ENCODE measurements around the gene CIZ1.

Gene CIZ1

DNA sequence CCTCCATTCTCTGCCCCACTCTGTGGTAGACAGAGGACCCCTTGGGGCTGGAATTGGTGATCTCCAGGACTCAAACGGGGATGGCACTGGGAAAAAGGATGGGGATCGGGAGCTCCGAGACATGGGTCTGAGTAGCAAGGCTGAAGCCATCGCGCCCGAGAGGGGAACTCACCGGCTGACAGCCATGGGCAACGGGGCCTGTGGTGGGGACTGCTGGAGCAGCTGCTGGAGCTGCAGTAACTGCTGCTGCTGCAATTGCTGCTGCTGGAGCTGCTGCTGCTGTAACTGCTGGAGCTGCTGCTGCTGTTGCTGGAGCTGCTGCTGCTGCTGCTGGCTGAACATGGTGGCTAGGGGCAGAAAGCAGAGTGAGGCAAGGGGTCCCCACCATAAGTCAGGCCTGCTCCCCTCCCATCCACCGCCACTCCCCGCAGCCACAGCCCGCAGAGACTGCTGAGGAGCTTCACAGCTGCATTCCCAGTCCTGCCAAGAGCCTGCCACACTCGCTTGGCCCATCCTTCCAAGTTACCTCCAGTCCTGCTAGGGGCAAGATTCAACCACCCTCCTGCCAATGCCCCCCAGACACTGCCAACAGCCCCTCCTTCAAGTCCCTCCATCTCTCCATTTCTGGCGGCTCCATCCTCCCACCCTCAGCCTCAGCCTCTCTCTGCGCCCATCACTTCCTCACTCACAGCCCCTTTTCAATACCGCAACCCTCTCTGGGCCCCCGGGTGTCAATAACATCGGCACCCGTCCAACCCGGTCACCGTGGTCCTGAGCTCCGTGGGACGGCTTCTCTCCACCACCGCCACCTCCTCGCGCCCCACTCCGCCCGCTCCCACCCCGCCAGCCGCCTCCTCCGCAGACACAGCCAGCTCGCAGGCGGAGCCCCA, 611 bp downstream of the CIZ1 start:
- H3K4me3 ChIP-seq (ENCODE audit: low read depth, low read length) = peak overlapping the region; percentile 87
- TF ChIP-seq, protein P1, sequence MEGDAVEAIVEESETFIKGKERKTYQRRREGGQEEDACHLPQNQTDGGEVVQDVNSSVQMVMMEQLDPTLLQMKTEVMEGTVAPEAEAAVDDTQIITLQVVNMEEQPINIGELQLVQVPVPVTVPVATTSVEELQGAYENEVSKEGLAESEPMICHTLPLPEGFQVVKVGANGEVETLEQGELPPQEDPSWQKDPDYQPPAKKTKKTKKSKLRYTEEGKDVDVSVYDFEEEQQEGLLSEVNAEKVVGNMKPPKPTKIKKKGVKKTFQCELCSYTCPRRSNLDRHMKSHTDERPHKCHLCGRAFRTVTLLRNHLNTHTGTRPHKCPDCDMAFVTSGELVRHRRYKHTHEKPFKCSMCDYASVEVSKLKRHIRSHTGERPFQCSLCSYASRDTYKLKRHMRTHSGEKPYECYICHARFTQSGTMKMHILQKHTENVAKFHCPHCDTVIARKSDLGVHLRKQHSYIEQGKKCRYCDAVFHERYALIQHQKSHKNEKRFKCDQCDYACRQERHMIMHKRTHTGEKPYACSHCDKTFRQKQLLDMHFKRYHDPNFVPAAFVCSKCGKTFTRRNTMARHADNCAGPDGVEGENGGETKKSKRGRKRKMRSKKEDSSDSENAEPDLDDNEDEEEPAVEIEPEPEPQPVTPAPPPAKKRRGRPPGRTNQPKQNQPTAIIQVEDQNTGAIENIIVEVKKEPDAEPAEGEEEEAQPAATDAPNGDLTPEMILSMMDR (IDR thresholded peaks at IDR 0.05; ENCODE audit: low read depth, low read length) = no peak

- TF ChIP-seq, protein P1 (IDR thresholded peaks at IDR 0.05; ENCODE audit: low read depth, low read length) = no peak
Observed at GRCh38 chr9:128190013-128190412, 1.4 kb downstream of the CIZ1 start.

GRCh38 chr9:128188209-128188608, 3.2 kb downstream of the CIZ1 start:
- H3K4me3 ChIP-seq (ENCODE audit: low read depth, low read length) = no peak overlapping the region
- TF ChIP-seq, protein P1 (IDR thresholded peaks at IDR 0.05; ENCODE audit: low read depth, low read length) = no peak

More at GRCh38 chr9:128190013-128190412, 1.4 kb downstream of the CIZ1 start:
- no peak overlapping the region for H3K4me3 ChIP-seq (ENCODE audit: low read depth, low read length)

GRCh38 chr9:128187361-128187760, 4.0 kb downstream of the CIZ1 start:
- TF ChIP-seq, protein P1 (IDR thresholded peaks at IDR 0.05; ENCODE audit: low read depth, low read length) = no peak

GRCh38 chr9:128185979-128186965, 5.1 kb downstream of the CIZ1 start:
- H3K4me3 ChIP-seq (ENCODE audit: low read depth, low read length) = no peak overlapping the region
- TF ChIP-seq, protein P1 (IDR thresholded peaks at IDR 0.05; ENCODE audit: low read depth, low read length) = no peak

More at GRCh38 chr9:128187361-128187760, 4.0 kb downstream of the CIZ1 start:
- H3K4me3 ChIP-seq (ENCODE audit: low read depth, low read length) = no peak overlapping the region

GRCh38 chr9:128182893-128183588, 8.3 kb downstream of the CIZ1 start:
- H3K4me3 ChIP-seq (ENCODE audit: low read depth, low read length) = no peak overlapping the region
- TF ChIP-seq, protein P1 (IDR thresholded peaks at IDR 0.05; ENCODE audit: low read depth, low read length) = no peak
